ES-I3 (cell line): ENCODE results near the gene CXCL5.

Experiments used
- H3K36me3 ChIP-seq: 2 replicates; pipeline ENCODE4 v1.6.1; 2013; ENCODE audit warnings: mild to moderate bottlenecking, low read length, control low read depth, moderate library complexity; ENCODE audit not compliant: insufficient read depth
- H3K4me1 ChIP-seq: 2 replicates; pipeline ENCODE4 v1.6.1; 2013; ENCODE audit warnings: mild to moderate bottlenecking, control low read depth, low read length; ENCODE audit not compliant: insufficient read depth
- H3K9ac ChIP-seq: 2 replicates; pipeline ENCODE4 v1.6.1; 2013; ENCODE audit warnings: low read depth, mild to moderate bottlenecking, low read length, moderate library complexity
- H3K9me3 ChIP-seq: 2 replicates; pipeline ENCODE4 v1.6.1; 2013; ENCODE audit warnings: mild to moderate bottlenecking, low read length, moderate library complexity; ENCODE audit not compliant: control insufficient read depth, insufficient read depth

Gene CXCL5

GRCh38 chr4:73998040-73999011, at the start of gene CXCL5:
TSS of gene CXCL5 (minus strand) at chr4:73998677. CDS start at chr4:73998581, 96 bp downstream.
- Histone ChIP-seq H3K4me1 (0 out of 2 replicates have a peak, but pooled peaks cover 11% of the 10 kb centered on the region), H3K9ac (peak within 1 kb of the TSS; percentile 67), H3K36me3 (no peaks in the 10 kb centered on the region), H3K9me3 (no peaks in the 10 kb centered on the region)

- Histone ChIP-seq H3K9ac (no peak overlapping the region), H3K36me3 (no peaks in the 10 kb centered on the region), H3K4me1 (no peaks in the 10 kb centered on the region), H3K9me3 (no peaks in the 10 kb centered on the region)
These were observed 48.7 kb upstream of the CXCL5 start for GRCh38 chr4:74047152-74047551.

- Histone ChIP-seq H3K36me3 (no peaks in the 10 kb centered on the region), H3K9me3 (no peaks in the 10 kb centered on the region)
These were observed 47.3 kb upstream of the CXCL5 start for GRCh38 chr4:74045772-74046171.

GRCh38 chr4:74045247-74045646, 46.8 kb upstream of the CXCL5 start:
- Histone ChIP-seq H3K4me1 (no peaks in the 10 kb centered on the region), H3K36me3 (no peaks in the 10 kb centered on the region), H3K9me3 (no peaks in the 10 kb centered on the region), H3K9ac (no peak overlapping the region)

More at GRCh38 chr4:74045772-74046171, 47.3 kb upstream of the CXCL5 start:
- no peak overlapping the region for H3K9ac ChIP-seq
- no peaks in the 10 kb centered on the region for H3K4me1 ChIP-seq

- H3K9ac ChIP-seq: no peak overlapping the region
- no peaks in the 10 kb centered on the region for H3K4me1 ChIP-seq
- no peaks in the 10 kb centered on the region for H3K9me3 ChIP-seq
- H3K36me3 ChIP-seq: no peaks in the 10 kb centered on the region
These were observed 46.2 kb upstream of the CXCL5 start for GRCh38 chr4:74044677-74045076.

GRCh38 chr4:74042681-74043080, 44.2 kb upstream of the CXCL5 start:
- Histone ChIP-seq H3K9ac (no peak overlapping the region), H3K9me3 (no peaks in the 10 kb centered on the region), H3K4me1 (0 out of 2 replicates have a peak, but pooled peaks cover 1% of the 10 kb centered on the region), H3K36me3 (no peaks in the 10 kb centered on the region)

GRCh38 chr4:74041418-74041817, 42.9 kb upstream of the CXCL5 start:
- Histone ChIP-seq H3K36me3 (no peaks in the 10 kb centered on the region), H3K4me1 (peaks cover 10% of the 10 kb centered on the region; the same call in 1 of the 2 replicates), H3K9ac (no peak overlapping the region), H3K9me3 (no peaks in the 10 kb centered on the region)

GRCh38 chr4:74039315-74039763, 40.9 kb upstream of the CXCL5 start:
- H3K36me3 ChIP-seq: no peaks in the 10 kb centered on the region
- peak overlapping the region; percentile 83 for H3K9ac ChIP-seq
- H3K9me3 ChIP-seq: no peaks in the 10 kb centered on the region
- H3K4me1 ChIP-seq: peaks cover 10% of the 10 kb centered on the region; the same call in 1 of the 2 replicates

- H3K9me3 ChIP-seq: no peaks in the 10 kb centered on the region
- peaks cover 10% of the 10 kb centered on the region; the same call in 1 of the 2 replicates for H3K4me1 ChIP-seq
- H3K36me3 ChIP-seq: no peaks in the 10 kb centered on the region
- H3K9ac ChIP-seq: peak within 1 kb of the TSS; percentile 83
These were observed 40.2 kb upstream of the CXCL5 start, which contains the start of gene CXCL3 for GRCh38 chr4:74038425-74039314. TSS of gene CXCL3 (minus strand) at chr4:74038689. CDS start at chr4:74038611, 78 bp downstream.

GRCh38 chr4:74038086-74038424, 39.6 kb upstream of the CXCL5 start:
- Histone ChIP-seq H3K9me3 (no peaks in the 10 kb centered on the region), H3K36me3 (no peaks in the 10 kb centered on the region), H3K9ac (peak overlapping the region; percentile 83), H3K4me1 (peaks cover 10% of the 10 kb centered on the region; the same call in 1 of the 2 replicates)

- H3K36me3 ChIP-seq: no peaks in the 10 kb centered on the region
- no peaks in the 10 kb centered on the region for H3K9me3 ChIP-seq
- peak overlapping the region; percentile 83 for H3K9ac ChIP-seq
- H3K4me1 ChIP-seq: peaks cover 10% of the 10 kb centered on the region; the same call in 1 of the 2 replicates
These were observed 38.8 kb upstream of the CXCL5 start for GRCh38 chr4:74037076-74037955.

GRCh38 chr4:74033739-74034138, 35.3 kb upstream of the CXCL5 start:
- Histone ChIP-seq H3K9me3 (no peaks in the 10 kb centered on the region), H3K4me1 (peaks cover 10% of the 10 kb centered on the region; the same call in 1 of the 2 replicates), H3K9ac (no peak overlapping the region), H3K36me3 (no peaks in the 10 kb centered on the region)

- Histone ChIP-seq H3K9ac (no peak overlapping the region), H3K36me3 (no peaks in the 10 kb centered on the region), H3K9me3 (no peaks in the 10 kb centered on the region), H3K4me1 (peaks cover 2% of the 10 kb centered on the region; the same call in 1 of the 2 replicates)
These were observed 33.6 kb upstream of the CXCL5 start for GRCh38 chr4:74032064-74032463.
